NCI-H2171 treated with DMSO at 0.1 percent for 48 hours (cell line): ENCODE measurements around the gene ARID5A.
"Not testable (repeated sequence)": the region's sequence is repeated elsewhere in the genome, so short reads cannot be mapped to it uniquely, and the experiment has no call there.

ENCODE experiments used
- DNase-seq: peaks from one replicate; lab custom pipeline; 2025; lab: John Stamatoyannopoulos, UW

The ARID5A gene

GRCh38 chr2:96556441-96557330 lies 20.1 kb downstream of the ARID5A start:
- DNase-seq, result no peak

- not testable (repeated sequence) for DNase-seq
These were observed 20.9 kb downstream of the ARID5A start for GRCh38 chr2:96557421-96557820.

GRCh38 chr2:96558061-96558460 lies 21.5 kb downstream of the ARID5A start:
- DNase-seq, result no peak

GRCh38 chr2:96558485-96558884 lies 21.9 kb downstream of the ARID5A start:
- DNase-seq, result no peak

GRCh38 chr2:96564026-96564425 lies 27.5 kb downstream of the ARID5A start:
- no peak for DNase-seq

GRCh38 chr2:96564563-96564962 lies 28.0 kb downstream of the ARID5A start:
- no peak for DNase-seq

- no peak for DNase-seq
These were observed 28.6 kb downstream of the ARID5A start for GRCh38 chr2:96565111-96565510.

- no peak for DNase-seq
These were observed 31.5 kb downstream of the ARID5A start for GRCh38 chr2:96568094-96568493.

- no peak for DNase-seq
These were observed 37.8 kb downstream of the ARID5A start for GRCh38 chr2:96574364-96574763.

- DNase-seq, result no peak
These were observed 39.4 kb downstream of the ARID5A start for GRCh38 chr2:96575785-96576456.

- no peak for DNase-seq
These were observed 40.9 kb downstream of the ARID5A start for GRCh38 chr2:96577501-96577900.

GRCh38 chr2:96578731-96579130 lies 42.2 kb downstream of the ARID5A start:
- no peak for DNase-seq

- DNase-seq, result no peak
These were observed 42.9 kb downstream of the ARID5A start for GRCh38 chr2:96579422-96579821.

GRCh38 chr2:96580771-96581170 lies 44.2 kb downstream of the ARID5A start:
- peak; percentile 60 for DNase-seq

- DNase-seq, result no peak
These were observed 47.5 kb downstream of the ARID5A start for GRCh38 chr2:96584017-96584416.

GRCh38 chr2:96587843-96588242 lies 51.3 kb downstream of the ARID5A start:
- DNase-seq, result no peak

- no peak for DNase-seq
These were observed 54.5 kb downstream of the ARID5A start for GRCh38 chr2:96591054-96591453.

GRCh38 chr2:96591494-96591893 lies 54.9 kb downstream of the ARID5A start:
- DNase-seq, result no peak

GRCh38 chr2:96594282-96594681 lies 57.7 kb downstream of the ARID5A start:
- no peak for DNase-seq

GRCh38 chr2:96594691-96595152 lies 58.2 kb downstream of the ARID5A start:
- no peak for DNase-seq

- no peak for DNase-seq
These were observed 60.0 kb downstream of the ARID5A start for GRCh38 chr2:96596596-96596995.

- DNase-seq, result peak; percentile 56
These were observed 63.4 kb downstream of the ARID5A start for GRCh38 chr2:96599941-96600340.
